ENCODE results near the gene B3GNT7.
"Not testable (repeated sequence)": the region's sequence is repeated elsewhere in the genome, so short reads cannot be mapped to it uniquely, and the experiment has no call there.

B3GNT7 gene

DNA sequence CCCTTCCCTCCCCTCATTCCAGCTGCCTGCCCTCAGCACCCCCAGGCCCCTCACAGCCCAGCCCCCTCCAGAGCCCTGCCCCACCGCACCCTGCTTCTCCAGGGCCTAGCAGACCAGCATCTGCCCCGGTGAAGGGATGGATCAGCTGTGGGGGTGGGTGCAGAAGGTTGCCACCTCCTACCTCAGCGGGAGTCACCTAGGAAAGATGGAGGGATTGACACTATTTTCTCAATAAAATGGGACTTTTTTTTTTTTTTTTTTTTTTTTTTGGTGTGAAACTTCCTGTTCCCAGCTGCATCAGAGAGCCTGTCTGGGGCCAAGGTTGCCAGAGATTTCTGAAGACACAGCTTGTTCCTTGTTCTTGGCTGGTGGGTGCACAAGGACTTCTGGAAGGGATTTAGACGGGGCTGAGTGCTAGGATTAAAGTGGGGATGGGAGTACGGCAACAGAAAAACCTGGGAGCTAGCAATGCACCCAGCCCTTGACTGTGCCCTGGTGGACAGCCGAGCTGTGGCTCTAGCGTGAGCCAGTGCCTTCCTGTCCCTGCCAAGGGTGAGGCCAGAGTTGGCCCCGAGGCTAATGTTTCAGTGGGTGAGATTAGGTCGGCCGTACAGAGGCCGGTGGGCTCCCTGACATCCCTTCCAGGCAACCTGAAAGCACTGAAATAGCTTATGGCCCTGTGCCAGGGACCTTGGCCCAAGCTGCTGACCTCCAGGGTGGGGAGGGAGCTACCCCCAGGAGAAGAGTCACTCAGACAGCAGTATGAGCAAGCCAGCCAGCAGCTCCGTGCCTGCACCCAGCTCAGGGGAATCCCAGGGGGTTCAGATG lies 4.6 kb downstream of the B3GNT7 start:
- no peak overlapping the region for H3K27ac ChIP-seq

GRCh38 chr2:231400681-231401080 lies 5.2 kb downstream of the B3GNT7 start:
- peak; percentile 59 for TF ChIP-seq CTCF (conservative IDR thresholded peaks at IDR 0.05)
- not testable (repeated sequence) for H3K27ac ChIP-seq

More for the DNA sequence above, 4.6 kb downstream of the B3GNT7 start:
- TF ChIP-seq ZFX (IDR thresholded peaks at IDR 0.05), result no peak

DNA sequence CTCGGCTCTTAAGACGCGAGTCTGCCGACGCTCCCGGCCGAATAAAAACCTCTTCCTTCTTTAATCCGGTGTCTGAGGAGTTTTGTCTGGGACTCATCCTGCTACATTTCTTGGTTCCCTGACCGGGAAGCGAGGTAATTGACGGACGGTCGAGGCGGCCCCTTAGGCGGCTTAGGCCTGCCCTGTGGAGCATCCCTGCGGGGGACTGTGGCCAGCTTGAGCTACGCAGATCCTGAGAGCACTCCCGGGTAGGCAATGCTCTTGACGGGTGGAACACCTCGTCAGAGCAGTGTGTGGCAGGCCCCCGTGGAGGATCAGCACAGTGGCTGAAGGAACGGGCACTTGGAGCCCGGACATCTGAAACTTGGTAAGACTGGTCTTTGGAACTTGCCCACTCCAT lies 5.6 kb downstream of the B3GNT7 start:
- H3K27ac ChIP-seq, result not testable (repeated sequence)

DNA sequence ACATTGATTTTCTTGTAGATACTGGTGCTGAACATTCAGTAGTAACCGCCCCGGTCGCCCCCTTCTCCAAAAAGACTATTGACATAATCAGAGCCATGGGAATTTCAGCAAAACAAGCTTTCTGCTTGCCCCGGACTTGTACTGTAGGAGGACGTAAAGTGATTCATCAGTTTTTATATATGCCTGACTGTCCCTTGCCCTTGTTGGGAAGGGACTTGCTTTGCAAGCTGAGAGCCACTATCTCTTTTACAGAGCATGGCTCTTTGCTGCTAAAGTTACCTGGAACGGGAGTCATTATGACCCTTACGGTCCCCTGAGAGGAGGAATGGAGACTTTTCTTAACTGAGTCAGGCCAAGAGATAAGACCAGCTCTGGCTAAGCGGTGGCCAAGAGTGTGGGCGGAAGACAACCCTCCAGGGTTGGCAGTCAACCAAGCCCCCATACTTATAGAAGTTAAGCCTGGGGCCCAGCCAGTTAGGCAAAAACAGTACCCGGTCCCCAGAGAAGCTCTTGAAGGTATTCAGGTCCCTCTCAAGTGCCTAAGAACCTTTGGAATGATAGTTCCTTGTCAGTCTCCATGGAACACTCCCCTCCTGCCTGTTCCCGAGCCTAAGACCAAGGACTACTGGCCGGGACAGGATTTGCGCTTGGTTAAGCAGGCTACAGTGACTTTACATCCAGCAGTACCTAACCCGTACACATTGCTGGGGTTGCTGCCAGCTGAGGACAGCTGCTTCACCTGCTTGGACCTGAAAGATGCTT lies 8.1 kb downstream of the B3GNT7 start:
- H3K27ac ChIP-seq, result not testable (repeated sequence)

GRCh38 chr2:231404183-231404578 lies 8.7 kb downstream of the B3GNT7 start:
- H3K27ac ChIP-seq, result not testable (repeated sequence)

GRCh38 chr2:231405601-231406367 lies 10.3 kb downstream of the B3GNT7 start:
- peak; percentile 83 for TF ChIP-seq CTCF (conservative IDR thresholded peaks at IDR 0.05)
- H3K27ac ChIP-seq, result not testable (repeated sequence)

DNA sequence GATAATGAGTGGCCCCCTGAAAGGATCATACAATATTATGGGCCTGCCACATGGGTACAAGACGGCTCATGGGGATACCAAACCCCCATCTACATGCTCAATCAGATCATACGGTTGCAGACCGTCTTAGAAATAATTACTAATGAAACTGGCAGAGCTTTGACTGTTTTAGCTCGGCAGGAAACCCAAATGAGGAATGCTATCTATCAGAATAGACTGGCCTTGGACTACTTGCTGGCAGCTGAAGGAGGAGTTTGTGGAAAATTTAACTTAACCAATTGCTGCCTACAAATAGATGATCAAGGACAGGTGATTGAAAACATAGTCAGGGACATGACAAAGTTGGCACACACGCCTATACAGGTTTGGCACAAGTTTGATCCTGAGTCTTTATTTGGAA lies 12.2 kb downstream of the B3GNT7 start:
- not testable (repeated sequence) for H3K27ac ChIP-seq

DNA sequence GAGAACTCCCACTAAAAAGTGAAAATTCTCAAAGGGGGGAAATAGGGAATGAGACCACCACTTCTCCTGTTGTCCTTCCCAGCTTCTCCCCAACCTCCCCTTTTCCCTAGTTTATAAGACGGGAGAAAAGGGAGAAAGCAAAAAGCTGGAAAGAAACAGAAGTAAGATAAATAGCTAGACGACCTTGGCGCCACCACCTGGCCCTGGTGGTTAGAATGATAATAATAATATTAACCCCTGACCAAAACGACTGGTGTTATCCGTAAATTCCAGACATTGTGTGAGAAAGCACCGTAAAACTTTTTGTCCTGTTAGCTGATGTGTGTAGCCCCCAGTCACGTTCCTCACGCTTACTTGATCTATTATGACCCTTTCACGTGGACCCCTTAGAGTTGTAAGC lies 12.8 kb downstream of the B3GNT7 start:
- TF ChIP-seq CTCF (conservative IDR thresholded peaks at IDR 0.05), result 0 out of 2 replicates have a peak, but pooled peaks have one; percentile 8
- not testable (repeated sequence) for H3K27ac ChIP-seq

GRCh38 chr2:231409776-231410175 lies 14.3 kb downstream of the B3GNT7 start:
- TF ChIP-seq ZFX (IDR thresholded peaks at IDR 0.05), result no peak
- TF ChIP-seq CTCF (conservative IDR thresholded peaks at IDR 0.05), result no peak
- H3K27ac ChIP-seq, result no peak overlapping the region
